Measurements from ENCODE around the gene SOX21.

DNA sequence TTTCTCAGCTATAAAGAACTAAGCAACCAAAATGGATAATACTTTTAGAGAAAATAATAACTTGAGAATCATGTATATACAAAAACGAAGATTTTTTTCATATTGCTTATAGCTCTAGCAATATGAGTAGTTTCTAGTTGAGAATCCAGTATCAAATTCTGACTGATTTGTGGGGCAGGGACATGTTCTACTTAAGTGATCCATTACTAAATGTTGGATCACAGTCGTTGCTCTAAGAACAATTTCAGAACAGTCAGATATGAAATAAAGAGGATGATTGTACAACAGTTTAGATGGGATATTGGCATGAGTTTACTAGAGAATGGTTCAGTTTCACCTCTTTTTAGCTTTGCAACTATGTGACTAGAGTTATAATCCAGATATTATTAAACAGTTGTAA is 39.9 kb downstream of the SOX21 start:
- TF ChIP-seq, protein P1, sequence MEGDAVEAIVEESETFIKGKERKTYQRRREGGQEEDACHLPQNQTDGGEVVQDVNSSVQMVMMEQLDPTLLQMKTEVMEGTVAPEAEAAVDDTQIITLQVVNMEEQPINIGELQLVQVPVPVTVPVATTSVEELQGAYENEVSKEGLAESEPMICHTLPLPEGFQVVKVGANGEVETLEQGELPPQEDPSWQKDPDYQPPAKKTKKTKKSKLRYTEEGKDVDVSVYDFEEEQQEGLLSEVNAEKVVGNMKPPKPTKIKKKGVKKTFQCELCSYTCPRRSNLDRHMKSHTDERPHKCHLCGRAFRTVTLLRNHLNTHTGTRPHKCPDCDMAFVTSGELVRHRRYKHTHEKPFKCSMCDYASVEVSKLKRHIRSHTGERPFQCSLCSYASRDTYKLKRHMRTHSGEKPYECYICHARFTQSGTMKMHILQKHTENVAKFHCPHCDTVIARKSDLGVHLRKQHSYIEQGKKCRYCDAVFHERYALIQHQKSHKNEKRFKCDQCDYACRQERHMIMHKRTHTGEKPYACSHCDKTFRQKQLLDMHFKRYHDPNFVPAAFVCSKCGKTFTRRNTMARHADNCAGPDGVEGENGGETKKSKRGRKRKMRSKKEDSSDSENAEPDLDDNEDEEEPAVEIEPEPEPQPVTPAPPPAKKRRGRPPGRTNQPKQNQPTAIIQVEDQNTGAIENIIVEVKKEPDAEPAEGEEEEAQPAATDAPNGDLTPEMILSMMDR (IDR thresholded peaks at IDR 0.05): no peak
- no peak for TF ChIP-seq POLR2A (IDR thresholded peaks at IDR 0.05)
